Ascending aorta (tissue), 2 donors: ENCODE measurements around the gene NKAIN2. TPM values are rescaled to one million over a fixed set of nuclear protein-coding genes. Genes with fewer than 3 reads are reported as not detected.

Experiments
- DNase-seq, 2 donors: peaks; one replicate each; pipeline ENCODE4 v3.0.0-alpha.2; 2019; ENCODE audit warnings: low spot score in 2 of 2
- H3K27ac ChIP-seq, 2 donors: fragments of 200-600 bp; sonication (generic); one replicate each; pipeline ENCODE4 v1.5.1; 2016 to 2017; ENCODE audit warnings: mild to moderate bottlenecking in 1 of 2
- H3K27me3 ChIP-seq: fragments of 200-600 bp; sonication (generic); one replicate; pipeline ENCODE4 v1.5.1; 2017
- H3K36me3 ChIP-seq, 2 donors: fragments of 200-600 bp; sonication (generic); one replicate each; pipeline ENCODE4 v1.5.1; 2016
- H3K4me1 ChIP-seq, 2 donors: fragments of 200-600 bp; sonication (generic); one replicate each; pipeline ENCODE4 v1.5.1; 2016 to 2017; ENCODE audit warnings: mild to moderate bottlenecking in 1 of 2
- H3K4me3 ChIP-seq, 2 donors: fragments of 200-600 bp; sonication (generic); one replicate each; pipeline ENCODE4 v1.5.1; 2016 to 2017; ENCODE audit warnings: mild to moderate bottlenecking in 1 of 2
- H3K9me3 ChIP-seq, 2 donors: fragments of 200-600 bp; sonication (generic); one replicate each; pipeline ENCODE4 v1.5.1; 2016
- CTCF ChIP-seq, 3 experiments: fragments of 200-600 bp in 2 of 3; fragments of 450-650 bp in 1 of 3; sonication (generic) in 2 of 3; IDR thresholded peaks; one replicate each; pipeline ENCODE4 v1.5.1; 2016 to 2019; ENCODE audit warnings: antibody characterized with exemption in 3 of 3, mild to moderate bottlenecking in 1 of 3, moderate library complexity in 1 of 3
- intact Hi-C: fragments of 100-400 bp; cut with DNase I; formaldehyde crosslinking; loops from one replicate; pipeline ENCODE4 v1.15.1; 2023
- total RNA-seq: library from RNA; depleted of rRNA; stranded (reverse); fragments of >200 nt; gene quantifications from one replicate; pipeline ENCODE4 v1.1.0, GENCODE V29; 2016

Gene NKAIN2
- total RNA-seq, 1 donor from 2014 or later, result 0.11 TPM

- Histone ChIP-seq H3K4me3 (no peak overlapping the region), H3K4me1 (no peaks in the 10 kb centered on the region), H3K36me3 (no peaks in the 10 kb centered on the region), H3K27ac (no peak overlapping the region), H3K27me3 (no peaks in the 10 kb centered on the region), H3K9me3 (no peaks in the 10 kb centered on the region)
- intact Hi-C loops, result no loop called here
- no peak for DNase-seq
- no peak for TF ChIP-seq CTCF (IDR thresholded peaks at IDR 0.05)
Measured at GRCh38 chr6:124567401-124567800, 763.7 kb downstream of the NKAIN2 start.

GRCh38 chr6:124573953-124574352 is 770.3 kb downstream of the NKAIN2 start:
- H3K4me3 ChIP-seq, result no peak overlapping the region
- no peak for TF ChIP-seq CTCF (IDR thresholded peaks at IDR 0.05)
- no peak overlapping the region for H3K27ac ChIP-seq
- H3K4me1 ChIP-seq, result no peaks in the 10 kb centered on the region
- intact Hi-C loops, result no loop called here
- H3K27me3 ChIP-seq, result no peaks in the 10 kb centered on the region
- H3K36me3 ChIP-seq, result no peaks in the 10 kb centered on the region
- DNase-seq, result no peak
- H3K9me3 ChIP-seq, result no peaks in the 10 kb centered on the region

- Histone ChIP-seq H3K4me3 (no peak overlapping the region), H3K36me3 (no peaks in the 10 kb centered on the region), H3K27me3 (no peaks in the 10 kb centered on the region), H3K4me1 (no peaks in the 10 kb centered on the region), H3K27ac (no peak overlapping the region), H3K9me3 (no peaks in the 10 kb centered on the region)
- intact Hi-C loops, result no loop called here
- no peak for DNase-seq
- TF ChIP-seq CTCF (IDR thresholded peaks at IDR 0.05), result no peak
Measured at GRCh38 chr6:124577734-124578281, 774.1 kb downstream of the NKAIN2 start.

- H3K36me3 ChIP-seq, result no peaks in the 10 kb centered on the region
- no peaks in the 10 kb centered on the region for H3K9me3 ChIP-seq
- no peak overlapping the region for H3K4me3 ChIP-seq
- H3K27me3 ChIP-seq, result no peaks in the 10 kb centered on the region
- TF ChIP-seq CTCF (IDR thresholded peaks at IDR 0.05), result no peak
- no peaks in the 10 kb centered on the region for H3K4me1 ChIP-seq
- intact Hi-C loops, result no loop called here
- H3K27ac ChIP-seq, result no peak overlapping the region
- no peak for DNase-seq
Measured at GRCh38 chr6:124590001-124590400, 786.3 kb downstream of the NKAIN2 start.

- no peaks in the 10 kb centered on the region for H3K27me3 ChIP-seq
- H3K9me3 ChIP-seq, result no peaks in the 10 kb centered on the region
- no peaks in the 10 kb centered on the region for H3K36me3 ChIP-seq
- intact Hi-C loops, result no loop called here
- no peak overlapping the region for H3K4me3 ChIP-seq
- no peak for TF ChIP-seq CTCF (IDR thresholded peaks at IDR 0.05)
- H3K4me1 ChIP-seq, result no peaks in the 10 kb centered on the region
- no peak overlapping the region for H3K27ac ChIP-seq
- DNase-seq, result no peak
Measured at GRCh38 chr6:124599656-124600055, 796.0 kb downstream of the NKAIN2 start.

GRCh38 chr6:124604719-124605118 is 801.1 kb downstream of the NKAIN2 start:
- TF ChIP-seq CTCF (IDR thresholded peaks at IDR 0.05), result no peak
- H3K4me1 ChIP-seq, result no peaks in the 10 kb centered on the region
- no peaks in the 10 kb centered on the region for H3K27me3 ChIP-seq
- no peak overlapping the region for H3K27ac ChIP-seq
- no peak overlapping the region for H3K4me3 ChIP-seq
- H3K9me3 ChIP-seq, result no peaks in the 10 kb centered on the region
- no peak for DNase-seq
- H3K36me3 ChIP-seq, result no peaks in the 10 kb centered on the region
- intact Hi-C loops, result no loop called here
